Right lobe of liver (tissue), 4 donors: ENCODE results near the gene SPOCK2.

Experiments used
- CTCF ChIP-seq, 4 donors: fragments of 200-600 bp in 3 of 4; fragments of 450-650 bp in 1 of 4; IDR thresholded peaks; one replicate each; pipeline versions ENCODE4 v1.5.1 to v1.8.0; 2016 to 2022; ENCODE audit warnings: antibody characterized with exemption in 4 of 4, mild to moderate bottlenecking in 2 of 4
- POLR2A ChIP-seq: fragments of 450-650 bp; IDR thresholded peaks from one replicate; pipeline ENCODE4 v1.6.1; 2017; ENCODE audit warnings: antibody characterized with exemption, mild to moderate bottlenecking
- donor health status: DM: no; HTN: no; CAD: no.
- donor health status: DM: no; HTN: no; CAD: no.
- donor health status: DM: no; HTN: yes; CAD: no.

- TF ChIP-seq CTCF (IDR thresholded peaks at IDR 0.05) (no peak), POLR2A (no peak)
These were observed 62.5 kb downstream of the SPOCK2 start for GRCh38 chr10:72025832-72026231.
